Heart right ventricle (tissue), 16 donors: ENCODE results near the gene UXS1. TPM values are rescaled to one million over a fixed set of nuclear protein-coding genes. Genes with fewer than 3 reads are reported as not detected.

ENCODE experiments used
- ATAC-seq, 8 donors: fragments of 200-7000 bp; cut with Tn5 transposase; one replicate each; pipeline ENCODE4 v1.9.1; 2020; ENCODE audit warnings: mild to moderate bottlenecking in 8 of 8, moderate library complexity in 8 of 8, moderate number of reproducible peaks in 1 of 8
- DNase-seq, 2 donors: peaks; one replicate each; pipeline ENCODE4 v3.0.0-alpha.2; 2020
- H3K27ac ChIP-seq, 10 donors: fragments of 200-600 bp; sonication (generic) in 2 of 10; one replicate each; pipeline versions ENCODE4 v1.5.0 to v1.8.0; 2020 to 2022; ENCODE audit warnings: mild to moderate bottlenecking in 3 of 10
- H3K27me3 ChIP-seq, 7 donors: fragments of 200-600 bp; one replicate each; pipeline ENCODE4 v1.8.0; 2021 to 2022; ENCODE audit warnings: mild to moderate bottlenecking in 2 of 7
- H3K36me3 ChIP-seq, 9 donors: fragments of 200-600 bp; sonication (generic) in 1 of 9; one replicate each; pipeline versions ENCODE4 v1.5.0 to v1.8.0; 2020 to 2022; ENCODE audit warnings: mild to moderate bottlenecking in 2 of 9
- H3K4me1 ChIP-seq, 9 donors: fragments of 200-600 bp; sonication (generic) in 1 of 9; one replicate each; pipeline versions ENCODE4 v1.5.0 to v1.8.0; 2020 to 2022; ENCODE audit warnings: mild to moderate bottlenecking in 4 of 9
- H3K4me3 ChIP-seq, 10 donors: fragments of 200-600 bp; sonication (generic) in 2 of 10; one replicate each; pipeline versions ENCODE4 v1.5.0 to v1.8.0; 2020 to 2022; ENCODE audit warnings: mild to moderate bottlenecking in 7 of 10, moderate library complexity in 2 of 10
- H3K9me3 ChIP-seq, 11 donors: fragments of 200-600 bp in 10 of 11; sonication (generic) in 2 of 11; one replicate each; pipeline versions ENCODE4 v1.5.0 to v1.8.0; 2013 to 2022; ENCODE audit warnings: mild to moderate bottlenecking in 2 of 11, control low read depth in 1 of 11, moderate library complexity in 1 of 11
- WGBS, 2 donors: extraction: QIAGEN DNeasy Blood & Tissue Kit; methylation state at CpG; one replicate each; pipeline ENCODE4 v1.1.7; 2013; ENCODE audit warnings: inconsistent platforms in 1 of 2; 5-methylcytosine and 5-hydroxymethylcytosine counted together
- intact Hi-C, 10 donors: fragments of 100-400 bp; cut with DNase I; formaldehyde crosslinking; loops; one replicate each; pipeline versions ENCODE4 v1.11.1 to v1.14.2; 2022
- polyA plus RNA-seq, 2 donors: library from polyadenylated mRNA; stranded (reverse); fragments of 200-250 nt; gene quantifications; one replicate each; pipeline ENCODE4 v1.2.3, GENCODE V29; 2013
- total RNA-seq, 10 donors: library from RNA; stranded (reverse); fragmentation: NEBNext Ultra II Directional in 3 of 10; extraction: Animal tissue kit (Norgen Biotek cat#: 25700) in 3 of 10; gene quantifications; one replicate each; pipeline versions ENCODE4 v1.2.1 to v1.2.4, GENCODE V29; 2021 to 2023
- TF ChIP-seq, protein P1 (sequence below), 9 donors: fragments of 200-600 bp; sonication (generic) in 2 of 9; IDR thresholded peaks; one replicate each; pipeline versions ENCODE4 v1.5.0 to v1.8.0; 2021 to 2022; ENCODE audit warnings: antibody characterized with exemption in 9 of 9, mild to moderate bottlenecking in 5 of 9, moderate library complexity in 1 of 9
- donor health status: Arrhythmogenic right ventricular cardiomyopathy.
- donor health status: ischemic (EF 13 %, LVEDD 7.1; RV severe dilation, severe dysfunction).
- donor health status: healthy with polysubstance abuse.
- donor health status: DM: no; HTN: yes; CAD: no.
- donor health status: DM: no; HTN: no; CAD: no.
- donor health status: ischemic (EF 25% LVEDD 6.9; RV normal size, moderate dysfunction).
- donor health status: ischemic (EF 25% LVEDD 5.7; RV mildly dilated, moderate dysfunction).
- donor health status: healthy.
- donor health status: DM: yes; HTN: yes; CAD: no.
- donor health status: Ischemic cardiomyopathy.
- donor health status: ischemic (EF 35%, LVEDD 5.7; RV mildly dilated, moderate dysfunction).
- donor health status: nonischemic (EF 11% LVEDD 7.7; RV severe dilation, severe dysfunction).
- donor health status: DM: yes; HTN: yes; CAD: no.
- donor health status: PGD.
- donor health status: ischemic (EF 29% LVEDD 5.4; RV normal size, mild dysfunction).
- donor health status: nonischemic (EF 23%, LVEDD 6.1; RV moderate dilation, normal function).

Gene UXS1
- total and polyA plus RNA-seq, 12 donors = 7.1 to 35.0 (median 25.1) TPM

- intact Hi-C loops = no loop called here
- DNase-seq (no peak), ATAC-seq (no peak)
- 92 to 94% methylated on average over 12 of the region's 12 CpGs for WGBS, 2 donors
- H3K9me3 ChIP-seq = no peaks in the 10 kb centered on the region
- peaks cover 0 to 3% (median 0%) of the 10 kb centered on the region in 9 donors for H3K4me1 ChIP-seq
- H3K4me3 ChIP-seq = peak overlapping the region in 1 of 10 donors; percentile 25
- TF ChIP-seq, protein P1, sequence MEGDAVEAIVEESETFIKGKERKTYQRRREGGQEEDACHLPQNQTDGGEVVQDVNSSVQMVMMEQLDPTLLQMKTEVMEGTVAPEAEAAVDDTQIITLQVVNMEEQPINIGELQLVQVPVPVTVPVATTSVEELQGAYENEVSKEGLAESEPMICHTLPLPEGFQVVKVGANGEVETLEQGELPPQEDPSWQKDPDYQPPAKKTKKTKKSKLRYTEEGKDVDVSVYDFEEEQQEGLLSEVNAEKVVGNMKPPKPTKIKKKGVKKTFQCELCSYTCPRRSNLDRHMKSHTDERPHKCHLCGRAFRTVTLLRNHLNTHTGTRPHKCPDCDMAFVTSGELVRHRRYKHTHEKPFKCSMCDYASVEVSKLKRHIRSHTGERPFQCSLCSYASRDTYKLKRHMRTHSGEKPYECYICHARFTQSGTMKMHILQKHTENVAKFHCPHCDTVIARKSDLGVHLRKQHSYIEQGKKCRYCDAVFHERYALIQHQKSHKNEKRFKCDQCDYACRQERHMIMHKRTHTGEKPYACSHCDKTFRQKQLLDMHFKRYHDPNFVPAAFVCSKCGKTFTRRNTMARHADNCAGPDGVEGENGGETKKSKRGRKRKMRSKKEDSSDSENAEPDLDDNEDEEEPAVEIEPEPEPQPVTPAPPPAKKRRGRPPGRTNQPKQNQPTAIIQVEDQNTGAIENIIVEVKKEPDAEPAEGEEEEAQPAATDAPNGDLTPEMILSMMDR (IDR thresholded peaks at IDR 0.05) = no peak
- H3K27ac ChIP-seq = peak overlapping the region in 1 of 10 donors; percentile 83
- H3K27me3 ChIP-seq = no peaks in the 10 kb centered on the region
- peaks cover 0 to 69% (median 6%) of the 10 kb centered on the region in 9 donors for H3K36me3 ChIP-seq
Observed at GRCh38 chr2:106096299-106097037, 97.6 kb downstream of the UXS1 start.

- Histone ChIP-seq H3K36me3 (peaks cover 0 to 65% (median 2%) of the 10 kb centered on the region in 9 donors), H3K27me3 (no peaks in the 10 kb centered on the region), H3K9me3 (no peaks in the 10 kb centered on the region), H3K4me3 (peak overlapping the region in 1 of 10 donors; percentile 29), H3K4me1 (peaks cover 0 to 3% (median 0%) of the 10 kb centered on the region in 9 donors), H3K27ac (peak overlapping the region in 1 of 10 donors; percentile 83)
- DNase-seq = peak in 1 of 2 donors; percentile 33
- TF ChIP-seq, protein P1 (IDR thresholded peaks at IDR 0.05) = peak in 1 of 9 donors; percentile 11
- intact Hi-C loops = no loop called here
- 86 to 88% methylated on average over 21 of the region's 21 CpGs for WGBS, 2 donors
- peak; percentile 26 to 69 (median 44) for ATAC-seq
Observed at GRCh38 chr2:106095478-106096298, 98.4 kb downstream of the UXS1 start.

DNA sequence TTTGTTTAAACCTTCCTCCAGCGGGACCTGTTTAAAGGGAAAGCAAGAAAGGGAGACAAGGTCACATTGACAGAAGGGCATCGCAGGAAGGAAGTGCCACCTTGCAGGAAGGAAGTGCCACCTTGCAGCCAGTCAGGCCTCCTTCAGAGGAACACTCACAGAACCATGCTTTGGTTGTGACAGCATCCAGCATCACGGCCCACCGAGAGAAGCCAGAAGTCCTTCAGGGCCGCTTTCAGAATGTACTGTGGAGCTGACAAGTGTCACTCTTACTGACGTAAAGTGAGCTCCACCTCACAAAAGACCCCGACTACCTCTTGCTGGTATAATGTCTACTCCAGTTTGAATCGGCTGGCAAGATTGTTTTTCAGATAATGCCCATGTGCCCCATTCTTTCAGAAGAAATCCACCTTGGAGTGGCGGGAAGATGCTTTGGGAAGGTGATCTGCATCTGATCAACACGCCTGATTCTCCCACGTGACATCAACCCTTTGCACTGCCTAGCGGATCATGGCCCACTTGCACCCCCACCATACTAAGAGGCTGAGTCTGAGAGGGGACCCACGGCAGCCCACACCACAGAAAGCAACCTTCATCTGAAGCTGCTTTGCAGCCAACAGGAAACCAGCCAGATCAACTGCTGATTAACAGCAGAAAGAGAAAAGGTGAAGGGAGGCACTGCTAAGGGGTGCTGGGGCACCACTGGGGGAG lies 99.8 kb downstream of the UXS1 start:
- Histone ChIP-seq H3K9me3 (no peaks in the 10 kb centered on the region), H3K36me3 (peaks cover 0 to 51% (median 0%) of the 10 kb centered on the region in 9 donors), H3K4me3 (no peak overlapping the region), H3K4me1 (peaks cover 0 to 3% (median 0%) of the 10 kb centered on the region in 9 donors), H3K27ac (peak overlapping the region in 1 of 10 donors; percentile 83), H3K27me3 (no peaks in the 10 kb centered on the region)
- TF ChIP-seq, protein P1 (IDR thresholded peaks at IDR 0.05) = no peak
- intact Hi-C loops = no loop called here
- ATAC-seq (no peak), DNase-seq (no peak)
- 90 to 94% methylated on average over 13 of the region's 13 CpGs for WGBS, 2 donors
